Activated effector memory CD4-positive, alpha-beta T cell treated with anti-CD3 and anti-CD28 coated beads, Interleukin-2, amount 50 U/mL, for 16 hours (primary cell): ENCODE data around the gene CWH43.
"Not testable (repeated sequence)": the region's sequence is repeated elsewhere in the genome, so short reads cannot be mapped to it uniquely, and the experiment has no call there.

Experiments
- DNase-seq: peaks from one replicate; pipeline ENCODE4 v3.0.0-alpha.2; 2020

The CWH43 gene

GRCh38 chr4:48985976-48986653 is at the start of gene CWH43:
TSS of gene CWH43 (plus strand) at chr4:48986275. CDS start at chr4:48986430, 155 bp downstream.
- no peak for DNase-seq

GRCh38 chr4:48937033-48937432 is 49.0 kb upstream of the CWH43 start:
- no peak for DNase-seq

DNA sequence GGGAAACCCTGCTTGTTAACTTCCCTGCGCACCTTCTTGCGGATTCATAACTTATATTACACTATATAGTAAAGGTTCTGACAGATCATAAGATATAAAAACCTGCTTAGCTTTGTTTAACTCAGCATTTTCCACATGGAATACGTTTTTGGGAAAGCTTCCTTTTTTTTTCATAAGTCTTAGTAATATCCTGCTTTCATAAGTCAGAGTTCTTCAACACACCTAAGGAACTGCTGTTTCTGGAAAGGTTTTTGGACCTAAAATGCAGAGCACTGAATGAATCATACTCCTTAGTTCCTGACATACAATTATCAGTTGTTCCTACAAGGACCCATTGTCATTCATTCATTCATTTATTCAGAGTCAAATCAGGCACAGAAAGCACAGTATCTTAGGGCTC is 47.2 kb upstream of the CWH43 start:
- DNase-seq, result no peak

- DNase-seq, result no peak
These were observed 46.3 kb upstream of the CWH43 start for GRCh38 chr4:48939785-48940184.

- DNase-seq, result no peak
These were observed 42.7 kb upstream of the CWH43 start for GRCh38 chr4:48943387-48943786.

GRCh38 chr4:48944252-48944651 is 41.8 kb upstream of the CWH43 start:
- no peak for DNase-seq

DNA sequence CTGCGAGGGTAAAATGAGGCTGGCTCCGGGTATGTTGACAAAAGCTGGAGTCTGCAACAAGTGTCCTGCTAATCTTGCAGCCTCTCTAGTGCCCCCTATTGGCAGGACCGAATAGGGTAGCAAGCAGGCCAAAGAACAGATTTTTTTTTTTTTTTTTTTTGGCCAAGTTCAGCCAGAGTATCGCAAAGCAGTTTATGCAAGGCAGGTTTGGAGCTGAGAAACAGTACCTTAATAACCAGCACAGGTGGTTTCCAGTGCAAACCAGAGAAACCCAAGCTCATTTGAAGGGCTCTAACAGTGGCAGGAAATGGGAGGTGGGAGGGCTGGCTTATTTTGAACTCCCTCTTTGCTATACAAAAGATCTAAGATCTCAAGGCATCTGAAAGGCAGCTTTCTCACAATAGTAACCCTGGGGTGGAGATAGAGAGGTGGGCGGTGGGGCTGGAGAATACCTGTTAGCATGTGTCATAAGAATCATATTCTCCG is 41.3 kb upstream of the CWH43 start:
- no peak for DNase-seq

DNA sequence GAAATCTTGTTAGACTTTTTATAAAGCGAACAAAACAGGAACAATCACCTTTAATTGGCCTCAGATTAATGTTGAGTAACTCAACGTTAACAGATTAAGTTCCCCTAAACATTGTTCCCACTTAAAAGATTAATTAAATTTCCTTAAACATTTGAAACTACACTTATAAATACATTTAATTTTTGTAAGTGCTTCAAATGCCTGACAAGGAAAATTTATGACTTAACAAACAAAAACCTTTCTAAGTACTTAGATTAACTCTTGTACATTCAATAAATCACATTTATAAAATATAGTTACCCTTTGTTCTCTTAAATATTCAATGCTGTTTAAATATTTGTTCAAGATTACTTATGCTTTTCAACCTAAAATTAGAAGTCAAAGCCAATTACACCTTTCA is 40.1 kb upstream of the CWH43 start:
- DNase-seq, result no peak

- no peak for DNase-seq
These were observed 38.3 kb upstream of the CWH43 start for GRCh38 chr4:48947731-48948130.

GRCh38 chr4:48949086-48949485 is 37.0 kb upstream of the CWH43 start:
- no peak for DNase-seq

DNA sequence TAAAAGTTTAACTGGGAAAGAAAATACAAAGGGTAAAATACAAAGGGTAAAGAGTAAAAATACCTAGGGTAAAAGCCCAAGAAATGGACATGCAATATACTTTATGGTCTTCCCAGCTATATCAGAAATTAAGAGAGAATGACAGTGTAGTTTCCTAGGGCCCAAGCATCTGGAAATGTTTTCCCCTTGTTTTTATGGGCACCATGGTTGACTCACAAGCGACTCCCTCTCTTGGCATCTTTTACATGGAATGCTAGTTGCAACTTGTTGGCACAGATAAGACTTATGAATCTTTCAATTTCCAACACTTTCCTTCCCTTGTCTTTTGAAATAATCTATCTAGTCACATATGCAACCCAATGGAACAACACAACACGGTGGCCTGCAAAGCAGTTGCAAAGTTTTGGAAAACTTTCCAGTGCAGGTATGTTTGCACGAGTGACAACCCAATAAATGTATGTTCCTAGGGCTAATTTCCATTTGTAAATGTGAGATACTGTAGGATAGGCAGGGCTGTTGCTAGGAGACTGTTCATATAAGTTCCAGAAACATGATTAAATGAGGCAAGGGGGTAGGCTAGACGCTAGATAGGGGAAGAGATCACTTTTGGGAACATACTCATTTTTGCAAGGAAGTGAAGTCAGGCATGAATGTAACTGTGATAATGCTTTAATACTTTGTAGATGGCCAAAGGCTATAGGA is 36.4 kb upstream of the CWH43 start:
- DNase-seq, result no peak

- no peak for DNase-seq
These were observed 31.8 kb upstream of the CWH43 start for GRCh38 chr4:48954314-48954713.

- not testable (repeated sequence) for DNase-seq
These were observed 28.7 kb upstream of the CWH43 start for GRCh38 chr4:48957366-48957765.

DNA sequence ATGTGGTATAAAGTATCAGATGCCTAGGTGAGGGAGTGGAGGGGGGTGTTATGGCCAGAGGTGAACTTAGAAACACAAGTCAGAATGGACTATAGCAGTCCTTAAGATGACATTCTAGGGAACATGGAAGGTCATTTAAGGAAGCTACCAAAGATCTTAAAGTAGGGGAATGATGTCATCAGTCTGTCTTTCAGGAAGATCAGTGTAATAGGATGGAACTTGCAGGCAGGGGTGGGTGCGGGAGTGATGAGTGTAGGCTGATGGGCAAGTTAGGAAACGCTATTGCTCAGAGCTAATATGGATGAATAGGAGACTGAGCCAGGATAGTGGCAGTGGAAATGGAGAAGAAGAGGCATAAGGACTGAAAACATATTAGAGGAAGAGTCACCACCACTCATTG is 27.5 kb upstream of the CWH43 start:
- no peak for DNase-seq

DNA sequence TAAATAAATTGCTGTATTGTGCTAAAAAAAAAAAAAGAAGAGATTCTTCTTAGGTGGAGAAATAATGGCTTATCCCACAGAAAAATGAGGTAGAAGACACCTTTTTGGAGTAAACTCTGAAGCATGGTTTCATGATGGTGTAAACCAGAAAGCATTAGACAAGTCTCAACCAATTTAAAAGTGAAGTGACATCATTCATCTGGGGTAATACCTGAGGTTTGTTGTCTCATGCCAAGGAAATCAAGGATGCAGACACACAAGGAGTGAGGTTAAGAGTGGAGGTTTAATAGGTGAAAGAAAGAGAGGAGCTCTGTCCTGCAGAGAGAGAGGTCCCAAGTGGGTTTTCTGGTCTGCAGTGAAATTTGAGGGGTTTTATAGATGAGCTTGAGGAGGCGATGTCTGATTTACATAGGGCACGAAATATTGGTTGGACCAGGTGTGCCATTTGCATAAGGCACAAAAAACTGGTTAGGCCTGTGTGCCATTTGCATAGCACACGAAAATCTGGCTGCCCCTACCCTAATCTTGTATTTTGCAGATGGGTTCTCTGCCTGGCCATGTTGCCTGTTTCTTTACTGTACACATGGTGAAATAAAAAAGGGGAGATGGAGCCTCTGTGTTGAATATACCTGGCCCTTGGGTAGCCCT is 25.0 kb upstream of the CWH43 start:
- DNase-seq, result no peak

- DNase-seq, result no peak
These were observed 23.4 kb upstream of the CWH43 start for GRCh38 chr4:48962636-48963035.

DNA sequence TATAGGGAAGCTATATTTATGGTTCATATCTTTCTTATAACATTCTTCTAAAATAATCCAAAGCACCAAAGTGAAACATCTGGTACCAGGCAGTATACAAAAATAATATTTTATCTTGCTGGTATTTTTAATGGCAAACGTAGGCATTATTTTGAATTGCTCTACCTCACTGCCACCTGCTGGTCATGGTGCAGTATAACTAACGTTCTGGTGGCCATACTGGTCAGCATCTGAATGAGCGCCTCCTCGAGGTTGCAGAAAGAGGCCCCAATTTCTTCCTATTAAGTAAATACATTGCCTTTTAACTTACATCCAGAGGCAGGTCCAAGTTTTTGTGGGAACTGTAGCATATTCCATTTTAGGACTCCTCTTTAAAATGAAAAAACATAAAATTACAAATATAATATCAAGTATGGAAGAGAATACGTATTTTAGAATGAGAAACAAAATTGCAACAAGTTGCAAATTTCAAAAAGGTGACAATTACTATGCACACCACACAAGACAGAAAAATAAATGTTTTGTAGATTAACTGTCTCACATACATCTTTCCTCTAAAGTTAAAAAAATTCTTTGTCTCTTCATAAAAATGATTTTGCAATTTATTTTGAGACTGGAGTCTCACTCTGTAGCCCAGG is 22.9 kb upstream of the CWH43 start:
- peak; percentile 87 for DNase-seq

GRCh38 chr4:48967101-48967500 is 19.0 kb upstream of the CWH43 start:
- DNase-seq, result no peak

GRCh38 chr4:48967631-48968030 is 18.4 kb upstream of the CWH43 start:
- no peak for DNase-seq

GRCh38 chr4:48968814-48969213 is 17.3 kb upstream of the CWH43 start:
- DNase-seq, result no peak

- no peak for DNase-seq
These were observed 15.6 kb upstream of the CWH43 start for GRCh38 chr4:48970471-48970921.

GRCh38 chr4:48974979-48975640 is 11.0 kb upstream of the CWH43 start:
- DNase-seq, result no peak

GRCh38 chr4:48976041-48976440 is 10.0 kb upstream of the CWH43 start:
- DNase-seq, result no peak
